Testis (tissue), 2 donors: ENCODE results near the gene MARCHF2.

ENCODE experiments used
- CTCF ChIP-seq, 3 experiments: fragments of 450-650 bp in 2 of 3; fragments of 200-600 bp in 1 of 3; sonication (generic) in 1 of 3; IDR thresholded peaks; one replicate each; pipeline ENCODE4 v1.5.1; 2016 to 2019; ENCODE audit warnings: antibody characterized with exemption in 3 of 3, mild to moderate bottlenecking in 2 of 3, moderate library complexity in 1 of 3
- POLR2A ChIP-seq: fragments of 450-650 bp; IDR thresholded peaks from one replicate; pipeline ENCODE4 v1.6.1; 2017; ENCODE audit warnings: antibody characterized with exemption, mild to moderate bottlenecking, moderate library complexity

- TF ChIP-seq POLR2A (peak; percentile 24), CTCF (IDR thresholded peaks at IDR 0.05) (no peak)
These were observed 49.0 kb upstream of the MARCHF2 start, which contains the start of gene ANGPTL4 for GRCh38 chr19:8363803-8364771.
